ENCODE data around the gene SDHA.
A peak's percentile ranks its signal among the peaks of the same experiment; 100 is the strongest.
"Not testable (repeated sequence)": the region's sequence is repeated elsewhere in the genome, so short reads cannot be mapped to it uniquely, and the experiment has no call there.

Gene SDHA

GRCh38 chr5:186091-187041 lies 31.8 kb upstream of the SDHA start:
- DNase-seq (ENCODE audit: low read depth): no peak

GRCh38 chr5:187042-187431 lies 31.1 kb upstream of the SDHA start:
- DNase-seq (ENCODE audit: low read depth): no peak

GRCh38 chr5:187617-188451 lies 30.3 kb upstream of the SDHA start:
- no peak for DNase-seq (ENCODE audit: low read depth)

GRCh38 chr5:188488-189481 lies 29.3 kb upstream of the SDHA start:
- peak; percentile 84 for DNase-seq (ENCODE audit: low read depth)

DNA sequence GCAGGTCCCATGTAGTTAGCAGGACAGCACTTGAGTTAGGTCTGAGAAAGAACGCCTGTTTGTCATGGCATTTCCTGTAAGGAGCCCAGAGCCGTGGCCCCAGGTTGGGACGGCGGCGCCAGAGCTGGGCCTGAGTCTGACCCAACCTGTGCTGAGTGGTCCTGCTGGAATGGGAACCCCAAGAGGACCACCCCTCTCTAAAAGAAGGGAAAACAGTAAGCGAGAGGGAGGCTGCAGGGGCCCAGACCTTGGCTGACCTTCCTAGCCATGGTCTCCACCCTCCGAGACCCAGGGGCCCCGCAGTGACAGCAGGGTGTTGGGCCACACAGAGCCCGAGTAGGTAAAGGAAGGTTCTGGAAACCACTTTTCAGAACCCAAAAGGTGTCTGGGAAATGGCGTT lies 28.6 kb upstream of the SDHA start:
- DNase-seq (ENCODE audit: low read depth): no peak

DNA sequence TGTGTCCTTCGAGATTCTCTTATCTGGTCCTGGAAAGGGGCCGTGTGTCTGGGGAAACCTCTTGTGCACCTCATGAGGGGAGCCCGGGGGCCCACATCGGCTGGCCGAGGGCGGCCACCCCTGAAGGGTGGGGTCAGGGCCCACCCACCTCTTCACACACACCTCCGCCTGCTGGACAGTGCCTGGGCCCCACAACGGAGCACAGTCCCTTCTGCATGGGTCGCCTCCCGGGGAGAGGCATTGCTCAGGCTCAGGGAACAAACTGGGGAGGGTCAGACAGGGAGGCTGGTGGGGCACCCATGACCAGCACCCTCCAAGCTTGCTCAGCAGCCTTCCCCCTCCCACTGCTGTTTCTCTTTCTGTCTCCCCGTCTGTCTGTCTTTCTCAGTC lies 28.1 kb upstream of the SDHA start:
- no peak for DNase-seq (ENCODE audit: low read depth)

DNA sequence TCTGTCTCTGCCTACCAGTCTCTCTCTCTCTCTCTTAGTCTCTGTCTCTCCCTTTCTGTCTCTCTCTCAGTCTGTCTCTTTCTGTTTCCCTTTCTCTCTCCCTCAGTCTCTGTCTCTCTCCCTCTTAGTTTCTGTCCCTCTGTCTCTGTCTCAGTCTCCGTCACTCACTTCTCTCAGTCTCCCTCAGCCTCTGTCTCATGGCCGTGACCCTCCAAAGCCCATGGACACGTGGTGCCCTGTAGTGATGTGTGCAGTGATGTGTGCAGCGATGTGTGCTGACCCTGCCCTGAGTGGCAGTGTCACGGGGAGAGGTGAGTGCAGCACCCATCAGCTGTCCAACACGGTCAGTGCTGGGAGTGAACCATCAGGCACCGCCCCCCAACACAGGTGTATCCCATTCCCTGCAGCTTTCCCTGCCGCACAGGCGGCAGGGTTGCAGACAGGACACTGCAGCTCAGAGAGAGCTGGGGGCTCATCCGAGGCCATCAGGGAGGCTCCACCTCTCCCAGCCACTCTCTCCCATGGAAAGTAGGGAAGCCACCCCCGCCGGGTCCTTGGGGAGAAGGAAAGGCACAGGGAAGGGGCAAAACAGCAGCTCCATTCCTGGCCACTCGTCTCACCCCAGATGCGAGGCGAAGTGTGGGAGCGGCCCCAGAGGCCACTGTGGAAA lies 27.6 kb upstream of the SDHA start:
- DNase-seq (ENCODE audit: low read depth): no peak

- no peak for DNase-seq (ENCODE audit: low read depth)
Measured at GRCh38 chr5:191036-191948, 26.8 kb upstream of the SDHA start, which contains the start of gene LRRC14B. Gene LRRC14B (plus strand): TSS chr5:191495. CDS start chr5:191539, 44 bp downstream.

- DNase-seq (ENCODE audit: low read depth): no peak
Measured at GRCh38 chr5:191949-192690, 26.0 kb upstream of the SDHA start.

- no peak for DNase-seq (ENCODE audit: low read depth)
Measured at GRCh38 chr5:192691-192969, 25.5 kb upstream of the SDHA start.

DNA sequence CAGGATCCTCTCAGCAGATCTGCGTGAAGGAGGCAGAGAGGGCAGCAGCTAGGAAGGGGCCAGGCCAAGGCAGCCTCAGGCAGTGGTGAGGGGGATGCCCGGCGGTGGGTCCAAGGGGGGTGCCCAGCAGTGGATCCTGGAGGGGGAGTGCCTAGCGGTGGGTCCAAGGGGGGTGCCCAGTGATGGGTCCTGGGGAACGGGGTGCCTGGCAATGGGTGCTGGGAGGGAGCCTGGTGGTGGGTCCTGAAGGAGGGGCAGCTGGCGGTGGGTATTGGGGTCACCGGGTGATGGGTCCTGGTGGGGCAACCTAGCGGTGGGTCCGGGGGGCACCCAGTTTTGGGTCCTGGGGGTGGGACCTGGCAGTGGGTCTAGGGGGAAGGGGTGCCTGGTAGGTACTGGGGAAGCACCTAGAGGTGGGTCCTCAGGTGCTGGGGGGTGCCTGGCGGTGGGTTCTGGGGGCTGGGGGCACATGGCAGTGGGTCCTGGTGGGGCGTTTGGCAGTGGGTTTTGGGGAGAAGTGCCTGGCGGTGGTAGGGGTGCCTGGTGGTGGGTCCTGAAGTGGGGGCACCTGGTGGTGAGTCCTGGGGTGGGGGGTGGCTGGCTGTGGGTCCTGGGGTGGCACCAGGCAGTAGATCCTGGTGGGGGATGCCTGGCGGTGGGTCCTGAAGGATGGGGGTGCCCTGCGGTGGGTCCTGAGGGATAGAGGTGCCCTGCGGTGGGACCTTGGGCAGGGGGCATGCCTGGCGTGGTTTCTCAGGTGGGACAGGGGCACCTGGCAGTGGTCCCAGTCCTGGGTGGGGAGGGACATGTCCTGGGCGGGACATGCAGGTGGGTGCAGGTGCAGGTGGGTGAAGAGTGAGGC lies 24.9 kb upstream of the SDHA start:
- DNase-seq (ENCODE audit: low read depth): no peak

- DNase-seq (ENCODE audit: low read depth): no peak
Measured at GRCh38 chr5:194102-194501, 24.0 kb upstream of the SDHA start.

GRCh38 chr5:194603-195209 lies 23.4 kb upstream of the SDHA start:
- no peak for DNase-seq (ENCODE audit: low read depth)

DNA sequence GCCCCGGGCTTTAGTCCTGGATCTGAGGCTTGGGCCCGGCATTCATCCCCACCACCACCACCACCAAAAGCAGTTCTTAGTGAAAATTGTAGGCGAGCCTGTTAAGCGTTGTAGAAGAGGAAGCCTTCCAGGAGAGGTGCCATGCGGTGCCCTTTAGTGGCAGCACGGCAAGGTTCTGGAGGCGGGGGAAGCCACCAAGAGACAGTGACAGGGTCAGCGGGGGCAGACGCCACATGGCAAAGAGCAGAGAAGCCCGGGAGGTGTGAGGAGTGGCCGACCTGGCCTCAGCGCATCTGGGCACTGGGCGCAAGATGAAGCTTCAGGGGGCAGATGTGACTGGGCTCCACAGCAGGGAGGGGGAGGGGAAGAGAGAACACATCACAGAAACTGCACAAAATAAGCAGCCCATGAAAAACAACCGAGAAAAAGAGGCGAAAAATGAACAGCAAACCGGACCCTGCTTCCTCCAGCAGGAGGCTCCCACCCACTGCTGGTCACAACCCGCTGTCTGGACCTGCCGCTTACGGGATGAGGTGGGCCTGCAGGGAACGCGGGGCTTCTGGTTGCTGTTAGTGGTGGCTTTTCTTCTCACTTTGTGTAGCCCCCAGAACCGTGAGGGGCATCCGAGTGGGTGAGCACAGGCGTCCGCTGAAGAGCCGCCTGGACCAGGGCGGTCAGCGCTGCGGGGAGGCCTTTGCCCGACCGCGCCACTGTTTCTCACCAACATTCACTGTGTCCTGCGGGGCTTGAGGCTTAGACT lies 22.5 kb upstream of the SDHA start:
- DNase-seq (ENCODE audit: low read depth): no peak

- no peak for DNase-seq (ENCODE audit: low read depth)
Measured at GRCh38 chr5:196350-196749, 21.8 kb upstream of the SDHA start.

- not testable (repeated sequence) for DNase-seq (ENCODE audit: low read depth)
Measured at GRCh38 chr5:197031-197430, 21.1 kb upstream of the SDHA start.

DNA sequence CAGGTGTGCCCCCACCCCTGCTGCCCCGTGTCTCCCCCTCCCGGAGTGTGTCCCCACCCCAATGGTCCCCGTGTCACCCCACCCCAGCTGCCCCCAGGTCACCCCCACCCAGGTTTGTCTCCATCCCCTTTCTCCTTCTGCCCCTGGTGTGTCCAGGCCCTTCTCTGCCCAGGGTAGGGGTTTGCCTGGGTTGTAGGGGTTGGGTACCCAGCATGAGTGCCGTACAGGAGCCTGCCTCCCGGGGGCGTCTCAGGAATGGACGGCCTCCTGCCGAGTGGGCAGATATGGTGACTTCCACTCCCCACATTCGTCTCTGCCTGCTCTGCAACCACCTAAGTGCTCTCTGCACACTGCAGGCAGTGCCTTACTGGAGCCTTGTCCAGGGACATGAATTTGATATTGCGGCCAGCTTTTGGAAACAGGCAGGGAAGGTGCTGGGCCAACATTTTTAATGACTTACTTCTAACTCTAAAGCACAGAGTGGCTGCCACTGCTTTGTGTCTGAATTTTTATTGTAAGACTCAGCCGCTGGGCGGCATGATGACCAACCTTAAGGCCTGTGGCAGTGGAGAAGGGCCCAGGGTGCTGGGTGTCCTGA lies 20.1 kb upstream of the SDHA start:
- no peak for DNase-seq (ENCODE audit: low read depth)
